ENCODE data around the gene TAL1.

GRCh38 chr1:47178654-47179016 is 53.4 kb downstream of the TAL1 start:
- TF ChIP-seq CTCF (IDR thresholded peaks at IDR 0.05), result no peak
- TF ChIP-seq POLR2A (IDR thresholded peaks at IDR 0.05), result no peak
